Stimulated activated CD4-positive, alpha-beta T cell treated with anti-CD3 and anti-CD28 coated beads, TNF-alpha, amount 100 ng/mL, for 4 hours (primary cell): ENCODE data around the gene PSMD5.

Experiments used
- DNase-seq, 3 experiments: peaks; one replicate each; pipeline ENCODE4 v3.0.0-alpha.2; 2020; ENCODE audit warnings: low read depth in 3 of 3

PSMD5 gene

GRCh38 chr9:120875195-120875565 is 32.5 kb upstream of the PSMD5 start:
- no peak for DNase-seq

- DNase-seq, result no peak
These were observed 31.8 kb upstream of the PSMD5 start for GRCh38 chr9:120874226-120875194.

GRCh38 chr9:120873512-120873911 is 30.8 kb upstream of the PSMD5 start:
- no peak for DNase-seq

GRCh38 chr9:120872791-120873502 is 30.2 kb upstream of the PSMD5 start:
- no peak for DNase-seq

GRCh38 chr9:120870206-120870605 is 27.5 kb upstream of the PSMD5 start:
- no peak for DNase-seq

- DNase-seq, result no peak
These were observed 27.0 kb upstream of the PSMD5 start for GRCh38 chr9:120869726-120870125.

GRCh38 chr9:120869360-120869687 is 26.6 kb upstream of the PSMD5 start:
- DNase-seq, result no peak

GRCh38 chr9:120868676-120869359 is 26.1 kb upstream of the PSMD5 start:
- peak; percentile 95 to 96 (median 95) for DNase-seq

- DNase-seq, result no peak
These were observed 25.6 kb upstream of the PSMD5 start for GRCh38 chr9:120868339-120868675.

- no peak for DNase-seq
These were observed 25.1 kb upstream of the PSMD5 start for GRCh38 chr9:120867676-120868338.

- DNase-seq, result no peak
These were observed 23.9 kb upstream of the PSMD5 start for GRCh38 chr9:120866651-120867050.

- no peak for DNase-seq
These were observed 23.1 kb upstream of the PSMD5 start for GRCh38 chr9:120865809-120866208.

- no peak for DNase-seq
These were observed 22.5 kb upstream of the PSMD5 start for GRCh38 chr9:120865176-120865575.

- DNase-seq, result no peak
These were observed 22.0 kb upstream of the PSMD5 start for GRCh38 chr9:120864719-120865118.

GRCh38 chr9:120863833-120864232 is 21.1 kb upstream of the PSMD5 start:
- DNase-seq, result no peak

GRCh38 chr9:120862452-120862851 is 19.7 kb upstream of the PSMD5 start:
- DNase-seq, result no peak

- no peak for DNase-seq
These were observed 19.2 kb upstream of the PSMD5 start for GRCh38 chr9:120861935-120862334.

- DNase-seq, result no peak
These were observed 17.4 kb upstream of the PSMD5 start for GRCh38 chr9:120860083-120860482.

GRCh38 chr9:120859361-120859760 is 16.6 kb upstream of the PSMD5 start:
- DNase-seq, result no peak

GRCh38 chr9:120857902-120858301 is 15.2 kb upstream of the PSMD5 start:
- no peak for DNase-seq

- DNase-seq, result no peak
These were observed 14.8 kb upstream of the PSMD5 start for GRCh38 chr9:120857481-120857880.

- DNase-seq, result no peak
These were observed 14.0 kb upstream of the PSMD5 start for GRCh38 chr9:120856700-120857099.
